Measurements from ENCODE around the gene LRBA.

DNA sequence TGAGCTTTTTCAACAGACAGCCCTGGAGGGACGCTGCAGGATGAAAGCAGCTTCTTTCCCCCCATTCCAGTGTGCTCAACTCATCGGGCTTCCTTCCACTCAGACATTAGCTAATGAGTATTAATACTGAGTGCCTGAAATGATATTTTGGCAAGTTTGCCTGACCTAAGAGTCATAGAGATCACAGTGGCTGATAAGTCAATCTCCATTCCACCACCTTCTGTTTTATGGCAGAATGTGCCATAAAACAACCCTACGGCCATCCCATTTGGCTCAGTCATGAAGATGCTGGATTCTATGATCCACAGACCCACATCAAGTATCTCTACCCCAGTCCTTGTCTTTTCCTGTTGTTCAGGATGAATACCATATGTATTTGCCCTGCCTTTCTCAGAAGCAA lies 481.4 kb downstream of the LRBA start:
- TF ChIP-seq, protein P1, sequence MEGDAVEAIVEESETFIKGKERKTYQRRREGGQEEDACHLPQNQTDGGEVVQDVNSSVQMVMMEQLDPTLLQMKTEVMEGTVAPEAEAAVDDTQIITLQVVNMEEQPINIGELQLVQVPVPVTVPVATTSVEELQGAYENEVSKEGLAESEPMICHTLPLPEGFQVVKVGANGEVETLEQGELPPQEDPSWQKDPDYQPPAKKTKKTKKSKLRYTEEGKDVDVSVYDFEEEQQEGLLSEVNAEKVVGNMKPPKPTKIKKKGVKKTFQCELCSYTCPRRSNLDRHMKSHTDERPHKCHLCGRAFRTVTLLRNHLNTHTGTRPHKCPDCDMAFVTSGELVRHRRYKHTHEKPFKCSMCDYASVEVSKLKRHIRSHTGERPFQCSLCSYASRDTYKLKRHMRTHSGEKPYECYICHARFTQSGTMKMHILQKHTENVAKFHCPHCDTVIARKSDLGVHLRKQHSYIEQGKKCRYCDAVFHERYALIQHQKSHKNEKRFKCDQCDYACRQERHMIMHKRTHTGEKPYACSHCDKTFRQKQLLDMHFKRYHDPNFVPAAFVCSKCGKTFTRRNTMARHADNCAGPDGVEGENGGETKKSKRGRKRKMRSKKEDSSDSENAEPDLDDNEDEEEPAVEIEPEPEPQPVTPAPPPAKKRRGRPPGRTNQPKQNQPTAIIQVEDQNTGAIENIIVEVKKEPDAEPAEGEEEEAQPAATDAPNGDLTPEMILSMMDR (conservative IDR thresholded peaks at IDR 0.05), result no peak
- TF ChIP-seq EZH2 (IDR thresholded peaks at IDR 0.05; ENCODE audit: low read depth), result no peak

Measured in PC-9 (cell line).